NCI-H2029 (cell line): ENCODE data around the gene CYB5B.

ENCODE experiments used
- DNase-seq: peaks from one replicate; lab custom pipeline; 2025; lab: John Stamatoyannopoulos, UW

The CYB5B gene

GRCh38 chr16:69485816-69486215, 61.4 kb downstream of the CYB5B start:
- DNase-seq, result no peak

GRCh38 chr16:69486272-69486671, 61.9 kb downstream of the CYB5B start:
- no peak for DNase-seq

- no peak for DNase-seq
Observed at GRCh38 chr16:69486724-69487123, 62.3 kb downstream of the CYB5B start.

- DNase-seq, result no peak
Observed at GRCh38 chr16:69490707-69491324, 66.4 kb downstream of the CYB5B start.

GRCh38 chr16:69494991-69495392, 70.6 kb downstream of the CYB5B start:
- no peak for DNase-seq

GRCh38 chr16:69495821-69496220, 71.4 kb downstream of the CYB5B start:
- no peak for DNase-seq

GRCh38 chr16:69496376-69496775, 72.0 kb downstream of the CYB5B start:
- no peak for DNase-seq

- DNase-seq, result no peak
Observed at GRCh38 chr16:69496896-69497295, 72.5 kb downstream of the CYB5B start.

GRCh38 chr16:69497876-69498596, 73.6 kb downstream of the CYB5B start:
- no peak for DNase-seq

- DNase-seq, result no peak
Observed at GRCh38 chr16:69498926-69499325, 74.5 kb downstream of the CYB5B start.

- DNase-seq, result no peak
Observed at GRCh38 chr16:69499541-69500230, 75.3 kb downstream of the CYB5B start.

GRCh38 chr16:69500496-69500895, 76.1 kb downstream of the CYB5B start:
- no peak for DNase-seq

- no peak for DNase-seq
Observed at GRCh38 chr16:69501956-69502745, 77.7 kb downstream of the CYB5B start.

- no peak for DNase-seq
Observed at GRCh38 chr16:69503244-69503643, 78.8 kb downstream of the CYB5B start.

- DNase-seq, result no peak
Observed at GRCh38 chr16:69508033-69508755, 83.8 kb downstream of the CYB5B start.

GRCh38 chr16:69509125-69509524, 84.7 kb downstream of the CYB5B start:
- no peak for DNase-seq

GRCh38 chr16:69511651-69512050, 87.2 kb downstream of the CYB5B start:
- no peak for DNase-seq

- DNase-seq, result no peak
Observed at GRCh38 chr16:69513180-69513966, 89.0 kb downstream of the CYB5B start.

GRCh38 chr16:69514356-69514755, 89.9 kb downstream of the CYB5B start:
- no peak for DNase-seq
